Upper lobe of right lung (tissue), 1 donor: Measurements from ENCODE around the gene LRRC43. TPM values are rescaled to one million over a fixed set of nuclear protein-coding genes. Genes with fewer than 3 reads are reported as not detected.

Source experiments
- ATAC-seq: fragments of 200-7000 bp; cut with Tn5 transposase; one replicate; pipeline ENCODE4 v1.9.1; 2020; ENCODE audit warnings: mild to moderate bottlenecking, moderate library complexity
- DNase-seq: peaks from one replicate; pipeline ENCODE4 v3.0.0-alpha.2; 2020
- H3K27ac ChIP-seq: fragments of 200-600 bp; one replicate; pipeline ENCODE4 v1.8.0; 2022
- H3K27me3 ChIP-seq: fragments of 200-600 bp; one replicate; pipeline ENCODE4 v1.8.0; 2022; ENCODE audit warnings: mild to moderate bottlenecking
- H3K36me3 ChIP-seq: fragments of 200-600 bp; one replicate; pipeline ENCODE4 v1.8.0; 2022
- H3K4me1 ChIP-seq: fragments of 200-600 bp; one replicate; pipeline ENCODE4 v1.8.0; 2022
- H3K4me3 ChIP-seq: fragments of 200-600 bp; one replicate; pipeline ENCODE4 v1.8.0; 2022; ENCODE audit warnings: mild to moderate bottlenecking
- H3K9me3 ChIP-seq: fragments of 200-600 bp; one replicate; pipeline ENCODE4 v1.8.0; 2022
- CTCF ChIP-seq: fragments of 200-600 bp; IDR thresholded peaks from one replicate; pipeline ENCODE4 v1.8.0; 2022; ENCODE audit warnings: antibody characterized with exemption
- intact Hi-C: fragments of 100-400 bp; cut with DNase I; formaldehyde crosslinking; loops from one replicate; pipeline ENCODE4 v1.11.0; 2022
- total RNA-seq: library from RNA; stranded (reverse); fragmentation: NEBNext Ultra II Directional; extraction: Animal tissue kit (Norgen Biotek cat#: 25700); gene quantifications from one replicate; pipeline ENCODE4 v1.2.1, GENCODE V29; 2021
- donor health status: DM: no; HTN: yes; CAD: no; lungs with severe emphysema.

LRRC43 gene
- total RNA-seq, 1 donor from 2014 or later: not detected

- Histone ChIP-seq H3K4me1 (no peaks in the 10 kb centered on the region), H3K27ac (no peak overlapping the region), H3K9me3 (no peaks in the 10 kb centered on the region), H3K4me3 (no peak overlapping the region), H3K36me3 (peaks cover 61% of the 10 kb centered on the region), H3K27me3 (no peaks in the 10 kb centered on the region)
- DNase-seq (no peak), ATAC-seq (no peak)
- no peak for TF ChIP-seq CTCF
- intact Hi-C loops: no loop called here
These were observed 62.6 kb downstream of the LRRC43 start for GRCh38 chr12:122245553-122245952.

GRCh38 chr12:122250047-122250446, 67.1 kb downstream of the LRRC43 start:
- Histone ChIP-seq H3K4me1 (no peaks in the 10 kb centered on the region), H3K27ac (no peak overlapping the region), H3K9me3 (no peaks in the 10 kb centered on the region), H3K36me3 (peaks cover 40% of the 10 kb centered on the region), H3K4me3 (no peak overlapping the region), H3K27me3 (no peaks in the 10 kb centered on the region)
- no peak for DNase-seq
- intact Hi-C loops: no loop called here
- no peak for TF ChIP-seq CTCF
- no peak for ATAC-seq

GRCh38 chr12:122250536-122250935, 67.6 kb downstream of the LRRC43 start:
- ATAC-seq (no peak), DNase-seq (no peak)
- intact Hi-C loops: no loop called here
- Histone ChIP-seq H3K4me1 (no peaks in the 10 kb centered on the region), H3K9me3 (no peaks in the 10 kb centered on the region), H3K27ac (no peak overlapping the region), H3K27me3 (no peaks in the 10 kb centered on the region), H3K4me3 (no peak overlapping the region), H3K36me3 (peaks cover 44% of the 10 kb centered on the region)
- TF ChIP-seq CTCF: no peak

Other genes starting within 250 kb of the LRRC43 start
- 11.4 TPM for gene BCL7A, start 161.2 kb upstream of the LRRC43 start, total RNA-seq
- 57.4 TPM for gene MLXIP, start 104.4 kb upstream of the LRRC43 start, total RNA-seq
- gene IL31, start 8.9 kb upstream of the LRRC43 start, total RNA-seq: not detected
- gene B3GNT4, start 20.6 kb downstream of the LRRC43 start, total RNA-seq: 0.46 TPM
- gene DIABLO, start 42.9 kb downstream of the LRRC43 start, total RNA-seq: 31.9 TPM
- 17.7 TPM for gene VPS33A, start 83.4 kb downstream of the LRRC43 start, total RNA-seq
- gene CLIP1, start 239.5 kb downstream of the LRRC43 start, total RNA-seq: 108 TPM